ENCODE results near the gene SYNE2. TPM values are rescaled to one million over a fixed set of nuclear protein-coding genes. Genes with fewer than 3 reads are reported as not detected.

Gene SYNE2
- total and polyA plus RNA-seq, 2 donors from 2014 or later, result 65.9 to 461 TPM

GRCh38 chr14:63996016-63996415 lies 143.2 kb downstream of the SYNE2 start:
- no peaks in the 10 kb centered on the region for H3K27me3 ChIP-seq (ENCODE audit: control insufficient read depth, insufficient read depth, low read length)
- no peak overlapping the region for H3K27ac ChIP-seq (ENCODE audit: low read depth in 2 of 2, low read length in 2 of 2)
- no peak for TF ChIP-seq CTCF (IDR thresholded peaks at IDR 0.05; ENCODE audit: borderline replicate concordance, extremely low read depth, insufficient read depth)
- no peak overlapping the region for H3K4me3 ChIP-seq (ENCODE audit: low read length in 3 of 3)
- H3K9ac ChIP-seq (ENCODE audit: low read length in 3 of 3), result no peak overlapping the region
- DNase-seq (no peak), FAIRE-seq (no peak)
- H3K36me3 ChIP-seq (ENCODE audit: control insufficient read depth in 2 of 3, insufficient read depth in 3 of 3, low read length in 3 of 3), result peaks cover 21 to 46% (median 37%) of the 10 kb centered on the region in 3 donors
- H3K9me3 ChIP-seq (ENCODE audit: control insufficient read depth in 2 of 3, insufficient read depth in 1 of 3, low read length in 3 of 3), result no peaks in the 10 kb centered on the region
- no peaks in the 10 kb centered on the region for H3K4me1 ChIP-seq (ENCODE audit: control insufficient read depth in 2 of 3, insufficient read depth in 2 of 3, low read depth in 1 of 3, low read length in 3 of 3)
- intact Hi-C loops (cut with DNase I), result no loop called here

GRCh38 chr14:63996625-63997220 lies 143.9 kb downstream of the SYNE2 start:
- FAIRE-seq (no peak), DNase-seq (no peak)
- no peak overlapping the region for H3K4me3 ChIP-seq (ENCODE audit: low read length in 3 of 3)
- no peaks in the 10 kb centered on the region for H3K9me3 ChIP-seq (ENCODE audit: control insufficient read depth in 2 of 3, insufficient read depth in 1 of 3, low read length in 3 of 3)
- no peak overlapping the region for H3K27ac ChIP-seq (ENCODE audit: low read depth in 2 of 2, low read length in 2 of 2)
- no peak for TF ChIP-seq CTCF (IDR thresholded peaks at IDR 0.05; ENCODE audit: borderline replicate concordance, extremely low read depth, insufficient read depth)
- H3K27me3 ChIP-seq (ENCODE audit: control insufficient read depth, insufficient read depth, low read length), result no peaks in the 10 kb centered on the region
- peaks cover 21 to 44% (median 32%) of the 10 kb centered on the region in 3 donors for H3K36me3 ChIP-seq (ENCODE audit: control insufficient read depth in 2 of 3, insufficient read depth in 3 of 3, low read length in 3 of 3)
- no peak overlapping the region for H3K9ac ChIP-seq (ENCODE audit: low read length in 3 of 3)
- intact Hi-C loops (cut with DNase I), result no loop called here
- H3K4me1 ChIP-seq (ENCODE audit: control insufficient read depth in 2 of 3, insufficient read depth in 2 of 3, low read depth in 1 of 3, low read length in 3 of 3), result no peaks in the 10 kb centered on the region

- Histone ChIP-seq H3K4me1 (ENCODE audit: control insufficient read depth in 2 of 3, insufficient read depth in 2 of 3, low read depth in 1 of 3, low read length in 3 of 3) (no peaks in the 10 kb centered on the region), H3K27me3 (ENCODE audit: control insufficient read depth, insufficient read depth, low read length) (no peaks in the 10 kb centered on the region), H3K9ac (ENCODE audit: low read length in 3 of 3) (no peak overlapping the region), H3K4me3 (ENCODE audit: low read length in 3 of 3) (no peak overlapping the region), H3K36me3 (ENCODE audit: control insufficient read depth in 2 of 3, insufficient read depth in 3 of 3, low read length in 3 of 3) (peaks cover 27 to 62% (median 47%) of the 10 kb centered on the region in 3 donors), H3K9me3 (ENCODE audit: control insufficient read depth in 2 of 3, insufficient read depth in 1 of 3, low read length in 3 of 3) (no peaks in the 10 kb centered on the region), H3K27ac (ENCODE audit: low read depth in 2 of 2, low read length in 2 of 2) (no peak overlapping the region)
- DNase-seq (no peak), FAIRE-seq (no peak)
- intact Hi-C loops (cut with DNase I), result no loop called here
- no peak for TF ChIP-seq CTCF (IDR thresholded peaks at IDR 0.05; ENCODE audit: borderline replicate concordance, extremely low read depth, insufficient read depth)
These were observed 147.9 kb downstream of the SYNE2 start for GRCh38 chr14:64000749-64001148.

- no peak overlapping the region for H3K27ac ChIP-seq (ENCODE audit: low read depth in 2 of 2, low read length in 2 of 2)
- H3K4me3 ChIP-seq (ENCODE audit: low read length in 3 of 3), result no peak overlapping the region
- DNase-seq (no peak), FAIRE-seq (no peak)
- H3K9ac ChIP-seq (ENCODE audit: low read length in 3 of 3), result no peak overlapping the region
- peaks cover 10 to 54% (median 36%) of the 10 kb centered on the region in 3 donors for H3K36me3 ChIP-seq (ENCODE audit: control insufficient read depth in 2 of 3, insufficient read depth in 3 of 3, low read length in 3 of 3)
- intact Hi-C loops (cut with DNase I), result no loop called here
- H3K27me3 ChIP-seq (ENCODE audit: control insufficient read depth, insufficient read depth, low read length), result no peaks in the 10 kb centered on the region
- H3K9me3 ChIP-seq (ENCODE audit: control insufficient read depth in 2 of 3, insufficient read depth in 1 of 3, low read length in 3 of 3), result no peaks in the 10 kb centered on the region
- no peak for TF ChIP-seq CTCF (IDR thresholded peaks at IDR 0.05; ENCODE audit: borderline replicate concordance, extremely low read depth, insufficient read depth)
- H3K4me1 ChIP-seq (ENCODE audit: control insufficient read depth in 2 of 3, insufficient read depth in 2 of 3, low read depth in 1 of 3, low read length in 3 of 3), result no peaks in the 10 kb centered on the region
These were observed 153.0 kb downstream of the SYNE2 start for GRCh38 chr14:64005822-64006221.

Data from kidney (tissue), 14 donors.